Measurements from ENCODE around the gene TXN2. TPM values are rescaled to one million over a fixed set of nuclear protein-coding genes. Genes with fewer than 3 reads are reported as not detected.
"Not testable (repeated sequence)": the region's sequence is repeated elsewhere in the genome, so short reads cannot be mapped to it uniquely, and the experiment has no call there.

The TXN2 gene
- total RNA-seq, 1 donor from 2014 or later, result 54.2 TPM

GRCh38 chr22:36424901-36425579 is 56.4 kb downstream of the TXN2 start:
- Histone ChIP-seq H3K4me3 (no peak overlapping the region), H3K36me3 (no peaks in the 10 kb centered on the region), H3K27me3 (no peaks in the 10 kb centered on the region), H3K9me3 (no peaks in the 10 kb centered on the region), H3K27ac (no peak overlapping the region), H3K4me1 (peaks cover 16% of the 10 kb centered on the region)
- no peak for TF ChIP-seq CTCF (IDR thresholded peaks at IDR 0.05)
- no peak for ATAC-seq
- DNase-seq, result no peak
- intact Hi-C loops (cut with DNase I), result no loop called here

- H3K36me3 ChIP-seq; H3K27ac ChIP-seq; intact Hi-C loops (cut with DNase I); H3K27me3 ChIP-seq; H3K4me3 ChIP-seq; ATAC-seq; DNase-seq; H3K9me3 ChIP-seq: not testable (repeated sequence)
- peaks cover 21% of the 10 kb centered on the region for H3K4me1 ChIP-seq
These were observed 57.0 kb downstream of the TXN2 start for GRCh38 chr22:36424466-36424865.

GRCh38 chr22:36423461-36424404 is 57.7 kb downstream of the TXN2 start:
- peak overlapping the region; percentile 24 for H3K27ac ChIP-seq

GRCh38 chr22:36422287-36423014 is 59.0 kb downstream of the TXN2 start:
- Histone ChIP-seq H3K27ac (no peak overlapping the region), H3K27me3 (no peaks in the 10 kb centered on the region), H3K4me1 (peaks cover 35% of the 10 kb centered on the region), H3K9me3 (no peaks in the 10 kb centered on the region), H3K36me3 (no peaks in the 10 kb centered on the region), H3K4me3 (no peak overlapping the region)
- intact Hi-C loops (cut with DNase I), result no loop called here
- no peak for TF ChIP-seq CTCF (IDR thresholded peaks at IDR 0.05)
- ATAC-seq (no peak), DNase-seq (no peak)

More at GRCh38 chr22:36423461-36424404, 57.7 kb downstream of the TXN2 start:
- DNase-seq (no peak), ATAC-seq (peak; percentile 70)
- no peak for TF ChIP-seq CTCF (IDR thresholded peaks at IDR 0.05)
- Histone ChIP-seq H3K4me3 (no peak overlapping the region), H3K4me1 (peaks cover 29% of the 10 kb centered on the region), H3K36me3 (no peaks in the 10 kb centered on the region), H3K9me3 (no peaks in the 10 kb centered on the region), H3K27me3 (no peaks in the 10 kb centered on the region)
- intact Hi-C loops (cut with DNase I), result no loop called here

GRCh38 chr22:36419912-36420882 is 61.2 kb downstream of the TXN2 start:
- Histone ChIP-seq H3K4me1 (peaks cover 34% of the 10 kb centered on the region), H3K27me3 (no peaks in the 10 kb centered on the region), H3K9me3 (no peaks in the 10 kb centered on the region), H3K4me3 (peak overlapping the region; percentile 29), H3K27ac (peak overlapping the region; percentile 72), H3K36me3 (no peaks in the 10 kb centered on the region)
- intact Hi-C loops (cut with DNase I), result no loop called here
- no peak for DNase-seq
- ATAC-seq, result no peak
- TF ChIP-seq CTCF (IDR thresholded peaks at IDR 0.05), result no peak
